SK-N-SH treated with all-trans-retinoic acid at 6 μM for 48 hours (cell line): ENCODE measurements around the gene CCDC160.

Experiments used
- ATAC-seq: fragments of 200-7000 bp; cut with Tn5 transposase; 3 replicates; pipeline ENCODE4 v1.9.1; 2020; ENCODE audit warnings: mild to moderate bottlenecking, moderate library complexity
- ARNTL ChIP-seq: fragments of 450-650 bp; formaldehyde crosslinking; IDR thresholded peaks from 2 replicates; pipeline ENCODE4 v1.5.0; 2020; ENCODE audit warnings: low read depth, mild to moderate bottlenecking, moderate library complexity, borderline replicate concordance
- BACH2 ChIP-seq: fragments of 250-450 bp; sonication (Bioruptor Pico); IDR thresholded peaks from 2 replicates; pipeline ENCODE4 v1.9.0; 2021; ENCODE audit warnings: mild to moderate bottlenecking, borderline replicate concordance
- CSDC2 ChIP-seq: fragments of 250-450 bp; sonication (Bioruptor Pico); IDR thresholded peaks from 2 replicates; pipeline ENCODE4 v1.5.0; 2020; ENCODE audit warnings: mild to moderate bottlenecking, moderate library complexity
- CSRNP3 ChIP-seq: fragments of 250-450 bp; sonication (Bioruptor Pico); IDR thresholded peaks from 2 replicates; pipeline ENCODE4 v1.5.1; 2021; ENCODE audit warnings: mild to moderate bottlenecking, moderate library complexity
- ESRRG ChIP-seq: fragments of 250-450 bp; sonication (Bioruptor Pico); IDR thresholded peaks from 2 replicates; pipeline ENCODE4 v1.6.1; 2021; ENCODE audit warnings: mild to moderate bottlenecking
- GLIS3 ChIP-seq: fragments of 250-450 bp; sonication (Bioruptor Pico); IDR thresholded peaks from 2 replicates; pipeline ENCODE4 v1.5.0; 2020; ENCODE audit warnings: mild to moderate bottlenecking, moderate library complexity
- ISL1 ChIP-seq: fragments of 250-450 bp; sonication (Bioruptor Pico); IDR thresholded peaks from 2 replicates; pipeline ENCODE4 v2.1.2; 2022; ENCODE audit warnings: mild to moderate bottlenecking, moderate library complexity
- PATZ1 ChIP-seq: fragments of 250-450 bp; sonication (Bioruptor Pico); IDR thresholded peaks from 2 replicates; pipeline ENCODE4 v1.8.0; 2020; ENCODE audit warnings: mild to moderate bottlenecking, moderate library complexity, borderline replicate concordance
- POU6F1 ChIP-seq: fragments of 250-450 bp; sonication (Bioruptor Pico); IDR thresholded peaks from 2 replicates; pipeline ENCODE4 v1.8.0; 2021; ENCODE audit warnings: low read depth, mild to moderate bottlenecking, moderate library complexity, borderline replicate concordance
- PPARA ChIP-seq: fragments of 250-450 bp; sonication (Bioruptor Pico); IDR thresholded peaks from 2 replicates; pipeline ENCODE4 v1.5.0; 2020; ENCODE audit warnings: mild to moderate bottlenecking, borderline replicate concordance
- RARB ChIP-seq: fragments of 250-450 bp; sonication (Bioruptor Pico); IDR thresholded peaks from 2 replicates; pipeline ENCODE4 v1.8.0; 2021; ENCODE audit warnings: mild to moderate bottlenecking, moderate library complexity
- SNAI2 ChIP-seq: fragments of 250-450 bp; sonication (Bioruptor Pico); IDR thresholded peaks from 2 replicates; pipeline ENCODE4 v1.5.0; 2020; ENCODE audit warnings: mild to moderate bottlenecking, moderate library complexity
- TCF4 ChIP-seq: fragments of 250-450 bp; sonication (Bioruptor Pico); IDR thresholded peaks from 2 replicates; pipeline ENCODE4 v1.8.0; 2021; ENCODE audit warnings: mild to moderate bottlenecking, moderate library complexity, borderline replicate concordance
- TOX ChIP-seq: fragments of 250-450 bp; sonication (Bioruptor Pico); IDR thresholded peaks from 2 replicates; pipeline ENCODE4 v1.8.0; 2021; ENCODE audit warnings: mild to moderate bottlenecking, moderate library complexity, borderline replicate concordance
- TSHZ2 ChIP-seq: fragments of 250-450 bp; sonication (Bioruptor Pico); IDR thresholded peaks from 2 replicates; pipeline ENCODE4 v1.5.0; 2020; ENCODE audit warnings: mild to moderate bottlenecking, moderate library complexity
- ZC3H10 ChIP-seq: fragments of 250-450 bp; sonication (Bioruptor Pico); IDR thresholded peaks from 2 replicates; pipeline ENCODE4 v1.5.1; 2021; ENCODE audit warnings: mild to moderate bottlenecking, moderate library complexity
- ZFP3 ChIP-seq: fragments of 250-450 bp; sonication (Bioruptor Pico); IDR thresholded peaks from 2 replicates; pipeline ENCODE4 v1.5.0; 2020; ENCODE audit warnings: mild to moderate bottlenecking, moderate library complexity
- ZFP30 ChIP-seq: fragments of 450-650 bp; formaldehyde crosslinking; IDR thresholded peaks from 2 replicates; pipeline ENCODE4 v1.5.0; 2022; ENCODE audit warnings: mild to moderate bottlenecking, moderate library complexity
- ZNF565 ChIP-seq: fragments of 450-650 bp; formaldehyde crosslinking; conservative IDR thresholded peaks from 2 replicates; pipeline ENCODE4 v1.5.0; 2020; ENCODE audit warnings: low read depth, mild to moderate bottlenecking, moderate library complexity
- ZNF70 ChIP-seq: fragments of 450-650 bp; formaldehyde crosslinking; IDR thresholded peaks from 2 replicates; pipeline ENCODE4 v1.5.0; 2020; ENCODE audit warnings: mild to moderate bottlenecking, moderate library complexity
- TF ChIP-seq, protein P1 (sequence below): fragments of 250-450 bp; sonication (Bioruptor Pico); IDR thresholded peaks from 2 replicates; pipeline ENCODE4 v1.5.1; 2020; ENCODE audit warnings: low read depth, mild to moderate bottlenecking, moderate library complexity

Gene CCDC160

DNA sequence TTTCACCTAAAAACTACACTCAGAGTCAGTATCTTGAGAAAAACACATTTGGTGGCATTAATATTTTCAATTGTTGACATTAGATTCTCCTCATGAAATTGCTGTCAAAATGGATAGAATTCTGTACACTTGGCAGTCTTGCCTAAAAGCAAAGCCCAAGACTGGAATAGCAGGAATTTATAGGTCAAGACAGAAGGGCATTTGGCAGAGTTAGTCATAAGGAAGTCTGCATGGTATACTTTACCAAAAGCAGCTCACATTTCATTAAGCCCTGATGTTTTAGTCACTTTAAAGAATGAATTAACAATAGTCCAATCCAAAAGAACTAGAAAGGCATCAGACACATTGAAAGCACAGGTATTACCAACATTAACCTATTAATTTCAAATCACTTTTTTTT is 7.1 kb downstream of the CCDC160 start (continued):
- TF ChIP-seq RARB (CRISPR knock-in tag) = no peak
- TF ChIP-seq ISL1 (CRISPR knock-in tag) = no peak
- no peak for TF ChIP-seq SNAI2 (CRISPR knock-in tag)
- no peak for TF ChIP-seq ESRRG
- TF ChIP-seq CSDC2 (CRISPR knock-in tag) = no peak
- TF ChIP-seq CSRNP3 (CRISPR knock-in tag) = no peak
- TF ChIP-seq BACH2 (CRISPR knock-in tag) = no peak
- no peak for TF ChIP-seq TOX (CRISPR knock-in tag)
- TF ChIP-seq ZNF565 (CRISPR knock-in tag) = no peak
- TF ChIP-seq POU6F1 (CRISPR knock-in tag) = no peak

DNA sequence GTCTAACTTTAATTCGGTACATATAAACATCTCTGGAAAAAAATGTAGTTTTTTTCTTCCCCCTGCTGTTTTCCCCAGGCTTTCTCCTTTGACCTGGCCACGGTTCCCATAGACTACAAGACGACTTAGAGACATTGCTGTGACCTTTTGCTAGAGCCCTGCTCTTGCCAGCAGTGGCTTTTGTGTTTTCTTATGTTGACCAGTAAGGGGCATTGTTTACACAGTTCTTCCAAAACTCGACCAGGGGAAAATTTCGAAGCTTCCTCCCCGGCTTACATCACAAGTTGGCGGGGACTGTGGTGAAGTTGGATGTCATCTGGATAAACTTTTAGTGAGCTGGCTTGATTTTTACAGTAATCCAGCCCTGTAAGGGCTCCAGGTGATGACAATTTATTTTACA is 9.3 kb downstream of the CCDC160 start:
- no peak for ATAC-seq
- TF ChIP-seq ZC3H10 (no peak), TOX (CRISPR knock-in tag) (no peak), ZFP3 (CRISPR knock-in tag) (no peak), TSHZ2 (CRISPR knock-in tag) (no peak), SNAI2 (CRISPR knock-in tag) (no peak), ARNTL (no peak), GLIS3 (CRISPR knock-in tag) (no peak), PATZ1 (CRISPR knock-in tag) (no peak), PPARA (no peak), CSDC2 (CRISPR knock-in tag) (no peak), ZNF565 (CRISPR knock-in tag) (no peak), CSRNP3 (CRISPR knock-in tag) (no peak), BACH2 (CRISPR knock-in tag) (no peak), ZNF70 (CRISPR knock-in tag) (no peak)
- TF ChIP-seq, protein P1, sequence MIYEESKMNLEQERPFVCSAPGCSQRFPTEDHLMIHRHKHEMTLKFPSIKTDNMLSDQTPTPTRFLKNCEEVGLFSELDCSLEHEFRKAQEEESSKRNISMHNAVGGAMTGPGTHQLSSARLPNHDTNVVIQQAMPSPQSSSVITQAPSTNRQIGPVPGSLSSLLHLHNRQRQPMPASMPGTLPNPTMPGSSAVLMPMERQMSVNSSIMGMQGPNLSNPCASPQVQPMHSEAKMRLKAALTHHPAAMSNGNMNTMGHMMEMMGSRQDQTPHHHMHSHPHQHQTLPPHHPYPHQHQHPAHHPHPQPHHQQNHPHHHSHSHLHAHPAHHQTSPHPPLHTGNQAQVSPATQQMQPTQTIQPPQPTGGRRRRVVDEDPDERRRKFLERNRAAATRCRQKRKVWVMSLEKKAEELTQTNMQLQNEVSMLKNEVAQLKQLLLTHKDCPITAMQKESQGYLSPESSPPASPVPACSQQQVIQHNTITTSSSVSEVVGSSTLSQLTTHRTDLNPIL (CRISPR knock-in tag) = no peak

GRCh38 chrX:134247492-134247891 is 10.5 kb downstream of the CCDC160 start:
- ATAC-seq = no peak
- TF ChIP-seq ZNF565 (CRISPR knock-in tag) (no peak), CSRNP3 (CRISPR knock-in tag) (no peak), ZFP3 (CRISPR knock-in tag) (no peak), CSDC2 (CRISPR knock-in tag) (no peak), ARNTL (no peak), ZNF70 (CRISPR knock-in tag) (no peak), GLIS3 (CRISPR knock-in tag) (no peak), RARB (CRISPR knock-in tag) (no peak), ZFP30 (CRISPR knock-in tag) (no peak), PATZ1 (CRISPR knock-in tag) (no peak), TCF4 (CRISPR knock-in tag) (no peak), TOX (CRISPR knock-in tag) (no peak), BACH2 (CRISPR knock-in tag) (no peak)
- TF ChIP-seq, protein P1 (CRISPR knock-in tag) = no peak
